Retinal pigment epithelial cell (primary cell): ENCODE measurements around the gene P3H4.

Experiments used
- DNase-seq: peaks from one replicate; pipeline ENCODE4 v3.0.0-alpha.2; 2010; ENCODE audit warnings: low read depth
- H3K4me3 ChIP-seq: 2 replicates; pipeline ENCODE4 v1.5.1; 2011; ENCODE audit warnings: mild to moderate bottlenecking, low read length, control low read depth, moderate library complexity
- TF ChIP-seq, protein P1 (sequence below): conservative IDR thresholded peaks from 2 replicates; pipeline ENCODE4 v1.5.1; 2011; ENCODE audit warnings: low read depth, low read length, control low read depth, inconsistent platforms

P3H4 gene

DNA sequence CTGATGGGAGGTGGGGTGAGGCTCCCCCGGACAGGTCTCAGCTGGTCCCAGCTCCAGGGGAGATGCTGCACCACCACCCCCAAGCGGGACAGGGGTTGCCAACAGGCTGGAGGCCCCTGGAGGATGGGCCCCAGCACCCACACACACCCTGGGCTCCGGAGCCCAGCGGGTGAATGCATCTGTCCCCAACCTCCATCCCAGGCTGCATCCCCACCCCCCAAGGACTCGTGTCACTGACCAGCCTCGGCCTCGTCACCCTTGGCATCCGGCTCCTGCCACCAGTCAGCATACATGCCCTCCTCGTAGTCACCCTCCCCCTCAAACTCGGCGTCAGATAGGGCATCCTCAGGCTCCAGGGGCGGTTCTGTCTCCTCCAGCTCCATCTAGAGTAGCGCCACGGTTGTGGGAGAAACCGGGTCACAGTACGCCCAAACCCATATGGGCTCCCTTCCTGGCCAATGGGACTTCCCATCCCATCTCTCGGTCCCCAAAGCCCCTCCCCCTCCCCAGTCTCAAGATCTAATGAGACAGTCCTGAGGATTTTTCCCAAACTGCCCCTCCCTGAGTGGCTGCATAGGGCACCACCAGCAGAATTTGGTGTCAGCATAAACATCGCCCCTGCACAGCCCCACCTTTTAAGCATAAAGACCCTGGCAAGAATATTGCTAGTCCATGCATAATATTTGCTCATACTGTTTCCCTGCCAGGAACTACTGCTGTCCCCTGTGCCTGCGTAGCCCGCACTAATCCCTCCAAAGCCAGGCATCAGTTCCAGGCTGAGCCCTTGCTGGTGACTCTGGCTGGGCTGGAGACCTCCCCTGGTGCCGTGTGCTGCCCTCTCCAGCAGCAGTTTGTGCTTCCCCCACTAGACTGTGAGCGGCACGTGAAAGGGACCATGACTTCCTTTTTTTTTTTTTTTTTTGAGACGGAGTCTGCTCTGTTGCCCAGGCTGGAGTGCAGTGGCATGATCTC is 8.4 kb downstream of the P3H4 start:
- TF ChIP-seq, protein P1, sequence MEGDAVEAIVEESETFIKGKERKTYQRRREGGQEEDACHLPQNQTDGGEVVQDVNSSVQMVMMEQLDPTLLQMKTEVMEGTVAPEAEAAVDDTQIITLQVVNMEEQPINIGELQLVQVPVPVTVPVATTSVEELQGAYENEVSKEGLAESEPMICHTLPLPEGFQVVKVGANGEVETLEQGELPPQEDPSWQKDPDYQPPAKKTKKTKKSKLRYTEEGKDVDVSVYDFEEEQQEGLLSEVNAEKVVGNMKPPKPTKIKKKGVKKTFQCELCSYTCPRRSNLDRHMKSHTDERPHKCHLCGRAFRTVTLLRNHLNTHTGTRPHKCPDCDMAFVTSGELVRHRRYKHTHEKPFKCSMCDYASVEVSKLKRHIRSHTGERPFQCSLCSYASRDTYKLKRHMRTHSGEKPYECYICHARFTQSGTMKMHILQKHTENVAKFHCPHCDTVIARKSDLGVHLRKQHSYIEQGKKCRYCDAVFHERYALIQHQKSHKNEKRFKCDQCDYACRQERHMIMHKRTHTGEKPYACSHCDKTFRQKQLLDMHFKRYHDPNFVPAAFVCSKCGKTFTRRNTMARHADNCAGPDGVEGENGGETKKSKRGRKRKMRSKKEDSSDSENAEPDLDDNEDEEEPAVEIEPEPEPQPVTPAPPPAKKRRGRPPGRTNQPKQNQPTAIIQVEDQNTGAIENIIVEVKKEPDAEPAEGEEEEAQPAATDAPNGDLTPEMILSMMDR = no peak
- H3K4me3 ChIP-seq = no peak overlapping the region
- DNase-seq = no peak

DNA sequence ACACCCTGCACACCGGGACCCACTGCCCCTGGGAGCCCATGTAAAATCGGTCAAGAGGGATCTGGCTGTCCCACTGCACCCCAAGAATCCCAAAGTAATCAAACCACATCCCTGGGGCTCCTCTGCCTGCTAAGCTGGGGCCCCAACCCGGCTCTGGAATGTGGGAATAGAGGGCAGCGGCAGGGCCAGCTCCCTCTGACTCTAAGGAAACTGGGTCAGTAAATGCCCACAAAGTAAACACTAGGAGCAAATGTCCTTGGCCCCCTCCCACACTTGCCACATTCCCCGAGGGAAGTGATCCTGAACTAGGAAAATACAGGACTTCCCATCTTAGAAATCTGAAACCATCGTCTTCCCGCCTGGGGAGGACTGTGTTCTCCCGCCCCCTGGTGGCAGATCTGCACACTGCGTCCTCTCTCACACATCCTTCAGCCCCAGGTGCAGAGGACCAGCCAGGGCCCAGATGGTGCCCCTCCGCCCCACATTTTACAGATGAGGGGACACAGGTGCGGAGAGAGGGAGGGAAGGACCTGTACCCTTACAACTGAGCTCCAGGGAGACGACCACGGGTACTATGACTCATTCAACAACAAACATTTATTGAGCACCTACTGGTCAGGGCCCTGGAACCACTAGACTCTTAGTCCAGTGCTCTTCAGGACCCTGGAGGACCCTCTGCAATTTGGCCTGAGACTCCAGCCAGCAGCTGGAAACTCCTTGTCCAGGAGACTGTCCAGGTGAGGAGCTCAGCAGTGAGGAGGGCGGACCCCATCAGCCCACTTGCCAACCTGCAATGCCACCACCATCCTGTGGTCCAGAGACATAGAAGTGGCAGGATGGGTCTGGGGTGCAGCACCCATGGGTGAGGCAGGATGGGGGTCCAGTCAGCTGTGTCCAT is 10.1 kb downstream of the P3H4 start:
- TF ChIP-seq, protein P1 = peak; percentile 97
- no peak overlapping the region for H3K4me3 ChIP-seq
- DNase-seq = no peak

DNA sequence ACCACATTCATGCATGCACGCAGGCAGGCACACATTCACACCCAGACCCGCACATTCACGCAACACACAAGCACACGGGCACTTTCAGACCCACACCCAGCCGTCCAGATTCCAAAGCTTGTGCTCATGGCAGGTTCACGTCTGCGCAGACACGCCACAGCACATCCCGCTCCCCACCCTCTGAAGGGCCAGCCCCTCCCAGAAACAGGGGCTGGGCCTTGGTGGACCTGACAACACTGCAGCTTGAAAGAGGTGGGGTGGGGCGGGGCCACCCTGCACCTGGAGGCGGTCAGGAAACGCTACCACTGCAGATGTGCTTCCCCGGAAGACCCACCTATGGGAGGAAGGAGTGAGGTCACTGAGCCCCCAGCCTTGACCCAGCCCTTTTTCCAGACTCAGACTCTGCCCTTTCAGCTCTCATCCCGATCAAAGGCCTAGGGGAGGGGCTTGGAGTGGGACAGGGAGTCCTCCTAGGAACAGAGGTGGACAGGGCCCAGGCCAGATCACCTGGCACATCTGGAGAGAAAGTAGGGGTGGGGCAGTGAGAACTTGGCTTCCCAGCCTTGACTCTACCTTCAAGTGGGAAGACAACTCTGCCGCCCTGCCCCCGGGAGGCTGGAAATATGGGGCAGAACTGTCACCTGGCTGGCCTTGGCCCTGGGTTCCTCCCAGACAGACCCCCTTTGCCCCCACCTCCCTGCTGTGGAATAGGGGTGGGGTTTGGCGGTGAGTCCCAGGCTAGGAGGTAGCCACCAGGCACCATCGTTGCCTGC is 11.0 kb downstream of the P3H4 start:
- TF ChIP-seq, protein P1 = no peak
- DNase-seq = no peak
- no peak overlapping the region for H3K4me3 ChIP-seq

DNA sequence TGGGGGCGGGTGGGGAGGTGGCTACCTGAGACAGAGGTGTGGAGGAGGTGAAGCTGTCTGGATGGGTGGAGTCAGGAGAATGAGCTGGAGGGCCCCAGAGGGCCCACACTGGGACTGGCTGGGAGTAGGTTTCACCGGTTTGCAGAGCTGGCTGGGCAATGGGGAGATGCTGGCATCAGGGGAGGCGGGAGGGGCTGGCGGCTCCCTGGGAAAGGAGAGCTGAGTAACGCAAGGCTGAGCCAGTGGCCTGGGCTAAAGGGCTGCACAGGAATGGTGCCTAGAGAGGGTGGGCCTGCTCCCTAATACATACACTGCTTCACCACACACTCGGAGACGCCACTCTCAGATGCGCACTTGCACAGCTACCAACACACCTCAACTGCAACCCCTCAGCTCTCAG is 12.4 kb downstream of the P3H4 start:
- no peak for DNase-seq
- no peak overlapping the region for H3K4me3 ChIP-seq
- TF ChIP-seq, protein P1 = no peak

DNA sequence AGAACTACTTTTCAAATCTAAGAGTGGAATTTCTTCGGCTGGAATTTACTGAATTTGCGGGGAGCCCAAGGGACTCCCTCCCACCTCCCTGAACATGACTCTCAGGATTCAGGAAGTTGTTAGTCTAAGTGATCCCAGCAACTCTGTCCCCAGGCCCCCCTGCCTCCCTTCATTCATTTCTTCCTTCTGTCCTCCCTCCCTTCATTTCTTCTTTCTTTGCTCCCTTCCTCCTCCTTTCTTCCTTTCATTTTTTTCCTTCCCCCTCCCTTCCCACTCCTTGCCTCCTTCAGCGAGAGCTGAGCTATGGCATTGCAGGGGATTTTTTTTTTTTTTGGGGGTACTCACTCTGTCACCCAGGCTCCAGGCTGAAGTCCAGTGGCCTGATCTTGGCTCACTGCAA is 14.4 kb downstream of the P3H4 start:
- no peak for DNase-seq

More for the DNA sequence above, 14.4 kb downstream of the P3H4 start:
- TF ChIP-seq, protein P1 = no peak
- no peak overlapping the region for H3K4me3 ChIP-seq
